Stimulated activated naive CD8-positive, alpha-beta T cell treated with anti-CD3 and anti-CD28 coated beads, Interleukin-15, amount 100 ng/mL, for 72 hours (primary cell): ENCODE measurements around the gene CEMIP.

Source experiments
- ATAC-seq: fragments of 150-1000 bp; cut with Tn5 transposase; 2 replicates; pipeline ENCODE4 v1.10.0; 2021; ENCODE audit warnings: mild to moderate bottlenecking, moderate library complexity
- DNase-seq, 2 donors: peaks; one replicate each; pipeline ENCODE4 v3.0.0; 2021 to 2022
- H3K27ac Mint-ChIP-seq, 2 donors: one replicate each; pipeline ENCODE4 v1.8.0; 2022; ENCODE audit warnings: mild to moderate bottlenecking in 2 of 2, mixed read lengths in 2 of 2, moderate library complexity in 2 of 2
- H3K27me3 Mint-ChIP-seq: one replicate; pipeline ENCODE4 v1.8.0; 2022; ENCODE audit warnings: mixed read lengths
- H3K4me1 Mint-ChIP-seq: one replicate; pipeline ENCODE4 v1.8.0; 2022; ENCODE audit warnings: mild to moderate bottlenecking, mixed read lengths
- H3K4me3 Mint-ChIP-seq, 2 donors: one replicate each; pipeline ENCODE4 v1.8.0; 2022; ENCODE audit warnings: mild to moderate bottlenecking in 2 of 2, mixed read lengths in 2 of 2, moderate library complexity in 1 of 2
- H3K9me3 Mint-ChIP-seq, 2 donors: one replicate each; pipeline ENCODE4 v1.8.0; 2022; ENCODE audit warnings: mixed read lengths in 2 of 2

Gene CEMIP

DNA sequence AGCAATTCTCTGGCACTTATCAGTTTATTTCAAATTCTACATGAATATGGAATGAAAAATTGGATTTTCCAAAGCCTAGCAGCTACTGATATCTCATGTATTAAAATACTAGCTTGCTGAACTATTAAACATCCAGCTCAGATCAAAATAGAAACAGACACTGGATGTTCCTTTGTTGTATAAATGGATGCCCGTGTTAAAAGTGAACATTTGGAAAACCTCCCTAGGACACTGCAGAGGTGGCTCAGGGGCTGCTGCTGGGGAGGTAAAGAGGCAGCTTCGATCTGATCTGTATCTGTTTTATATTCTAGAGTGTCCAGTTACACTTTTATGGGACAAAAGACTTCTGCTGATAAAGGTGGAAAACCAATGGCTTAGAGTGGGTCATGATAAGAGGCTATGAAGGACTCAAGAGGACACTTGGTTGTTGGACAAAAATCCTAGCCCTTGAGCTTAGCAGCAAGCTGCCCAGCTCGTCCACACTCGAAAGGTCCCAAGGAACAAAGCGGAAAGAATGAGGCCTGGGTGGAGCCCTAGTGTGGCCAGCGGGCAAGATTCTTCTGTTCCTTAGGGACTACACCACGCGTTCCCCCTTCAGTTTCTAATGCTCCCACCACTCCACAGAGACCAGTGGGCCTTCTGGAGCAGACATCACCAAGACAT, 200.5 kb downstream of the CEMIP start:
- Mint-ChIP-seq H3K27ac (peak overlapping the region in 1 of 2 donors; percentile 20), H3K4me3 (no peak overlapping the region), H3K27me3 (no peaks in the 10 kb centered on the region), H3K4me1 (peaks cover 68% of the 10 kb centered on the region), H3K9me3 (no peaks in the 10 kb centered on the region)
- no peak for DNase-seq
- ATAC-seq: no peak

DNA sequence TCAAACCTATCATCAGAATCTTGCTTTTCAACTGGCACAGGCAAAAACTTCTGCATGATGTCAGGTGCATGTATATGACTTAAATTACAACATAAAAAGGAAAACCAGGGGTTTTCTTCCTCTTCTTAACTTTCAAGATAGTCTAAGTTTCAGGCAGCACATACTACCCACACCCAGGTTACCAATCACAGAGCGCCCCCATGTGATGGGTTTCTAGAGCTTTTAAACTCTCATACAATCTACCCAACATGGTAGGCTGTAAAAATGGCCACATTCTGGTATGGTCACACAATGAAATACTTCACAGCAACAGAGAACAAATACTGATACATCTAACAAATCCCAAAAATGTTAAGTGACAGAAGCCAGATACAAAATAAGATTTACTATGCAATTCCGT, 203.0 kb downstream of the CEMIP start:
- H3K27ac Mint-ChIP-seq: no peak overlapping the region
- peaks cover 70% of the 10 kb centered on the region for H3K4me1 Mint-ChIP-seq
- no peak overlapping the region for H3K4me3 Mint-ChIP-seq
- H3K27me3 Mint-ChIP-seq: no peaks in the 10 kb centered on the region
- ATAC-seq (no peak), DNase-seq (no peak)
- no peaks in the 10 kb centered on the region for H3K9me3 Mint-ChIP-seq

GRCh38 chr15:80982839-80983238, 203.7 kb downstream of the CEMIP start:
- H3K27ac Mint-ChIP-seq: peak overlapping the region in 1 of 2 donors; percentile 60
- no peak overlapping the region for H3K4me3 Mint-ChIP-seq
- DNase-seq: no peak
- H3K4me1 Mint-ChIP-seq: peaks cover 67% of the 10 kb centered on the region
- H3K27me3 Mint-ChIP-seq: no peaks in the 10 kb centered on the region
- no peak for ATAC-seq
- H3K9me3 Mint-ChIP-seq: no peaks in the 10 kb centered on the region

DNA sequence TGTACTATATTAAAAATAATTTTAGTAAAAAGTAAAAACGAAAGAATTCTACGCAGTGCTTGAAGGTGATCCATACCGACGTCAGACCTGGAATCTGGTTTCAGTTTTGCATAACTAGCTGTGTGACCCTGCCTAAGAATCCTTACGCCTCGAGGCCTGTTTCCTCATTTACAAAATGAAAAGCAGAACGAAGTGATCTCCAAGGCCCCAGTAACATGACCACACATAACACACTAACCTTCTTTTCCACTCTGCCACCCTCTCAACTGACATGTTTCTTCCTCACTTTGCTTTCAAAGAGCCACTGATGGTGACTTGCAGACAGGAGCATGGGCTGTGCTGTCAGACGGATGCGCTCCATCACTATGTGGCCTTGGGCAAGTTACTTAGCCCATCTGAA, 205.7 kb downstream of the CEMIP start:
- Mint-ChIP-seq H3K4me3 (peak overlapping the region in 1 of 2 donors; percentile 2), H3K4me1 (peaks cover 64% of the 10 kb centered on the region)
- no peak for ATAC-seq

GRCh38 chr15:80985981-80986380, 206.8 kb downstream of the CEMIP start:
- Mint-ChIP-seq H3K9me3 (no peaks in the 10 kb centered on the region), H3K4me3 (no peak overlapping the region), H3K27me3 (no peaks in the 10 kb centered on the region), H3K4me1 (peaks cover 66% of the 10 kb centered on the region), H3K27ac (no peak overlapping the region)
- DNase-seq: no peak
- ATAC-seq: no peak

More for the DNA sequence above, 205.7 kb downstream of the CEMIP start:
- H3K9me3 Mint-ChIP-seq: no peaks in the 10 kb centered on the region
- no peak for DNase-seq
- peak overlapping the region in 1 of 2 donors; percentile 62 for H3K27ac Mint-ChIP-seq
- H3K27me3 Mint-ChIP-seq: no peaks in the 10 kb centered on the region

DNA sequence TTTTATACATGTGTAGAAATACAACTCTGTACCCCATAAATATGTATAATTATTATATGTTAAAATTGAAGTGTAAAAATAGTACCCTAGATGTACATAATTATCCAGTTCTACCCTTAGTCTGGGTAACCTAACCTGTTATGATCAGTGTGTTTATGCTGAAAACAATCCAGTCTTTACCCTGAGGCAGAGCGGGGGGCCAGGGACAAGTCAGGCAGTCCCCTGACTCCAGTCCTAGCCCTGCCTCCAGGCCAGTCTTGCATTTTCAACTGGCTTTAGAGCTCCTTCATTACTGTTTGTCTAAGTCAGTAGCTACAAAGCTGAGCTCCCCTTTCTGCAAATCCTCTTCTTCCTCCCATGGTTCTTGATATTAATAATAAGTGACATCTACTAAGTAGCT, 207.3 kb downstream of the CEMIP start:
- H3K4me3 Mint-ChIP-seq: peak overlapping the region in 1 of 2 donors; percentile 28

GRCh38 chr15:80988148-80988796, 209.1 kb downstream of the CEMIP start:
- Mint-ChIP-seq H3K27ac (peak overlapping the region in 1 of 2 donors; percentile 98), H3K27me3 (no peaks in the 10 kb centered on the region), H3K4me3 (peak overlapping the region; percentile 96 to 97), H3K4me1 (peaks cover 66% of the 10 kb centered on the region), H3K9me3 (no peaks in the 10 kb centered on the region)
- no peak for DNase-seq
- no peak for ATAC-seq

More for the DNA sequence above, 207.3 kb downstream of the CEMIP start:
- H3K9me3 Mint-ChIP-seq: no peaks in the 10 kb centered on the region
- DNase-seq (no peak), ATAC-seq (no peak)
- no peaks in the 10 kb centered on the region for H3K27me3 Mint-ChIP-seq
- peaks cover 71% of the 10 kb centered on the region for H3K4me1 Mint-ChIP-seq
- no peak overlapping the region for H3K27ac Mint-ChIP-seq

DNA sequence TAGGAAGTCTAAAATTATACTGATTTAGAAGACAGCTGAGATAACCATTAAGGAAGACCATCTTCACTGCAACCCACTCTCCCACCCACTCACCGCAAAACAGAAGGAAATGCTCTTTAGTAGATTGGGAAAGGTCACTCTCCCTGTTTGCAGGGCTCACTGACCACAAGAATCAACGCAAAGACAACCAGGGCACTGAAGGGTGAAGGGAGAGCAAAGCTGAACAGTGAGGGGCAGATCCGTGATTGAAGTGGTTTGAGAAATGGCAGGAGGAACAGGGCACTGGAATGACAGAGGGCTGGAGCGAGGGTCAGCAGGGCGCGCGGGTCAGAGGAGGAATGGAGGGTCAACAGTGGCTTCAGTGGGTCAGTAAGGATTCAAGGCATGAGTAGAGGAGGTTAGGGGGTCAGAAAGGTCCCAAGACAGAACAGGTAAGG, 209.9 kb downstream of the CEMIP start:
- Mint-ChIP-seq H3K4me3 (peak overlapping the region; percentile 96 to 97), H3K27ac (peak overlapping the region; percentile 98 to 99), H3K27me3 (no peaks in the 10 kb centered on the region), H3K4me1 (peaks cover 60% of the 10 kb centered on the region), H3K9me3 (no peaks in the 10 kb centered on the region)
- ATAC-seq: peak; percentile 1
- no peak for DNase-seq

GRCh38 chr15:80989518-80990478, 210.6 kb downstream of the CEMIP start, which contains the start of gene MESD:
Gene MESD, minus strand, starts transcription at chr15:80989819. Its CDS starts 28 bp downstream, at chr15:80989791.
- no peaks in the 10 kb centered on the region for H3K27me3 Mint-ChIP-seq
- ATAC-seq (peak; percentile 99), DNase-seq (peak; percentile 93 to 95)
- H3K27ac Mint-ChIP-seq: peak within 1 kb of the TSS; percentile 98 to 99
- no peaks in the 10 kb centered on the region for H3K9me3 Mint-ChIP-seq
- H3K4me3 Mint-ChIP-seq: peak within 1 kb of the TSS; percentile 96 to 97
- peaks cover 53% of the 10 kb centered on the region for H3K4me1 Mint-ChIP-seq

DNA sequence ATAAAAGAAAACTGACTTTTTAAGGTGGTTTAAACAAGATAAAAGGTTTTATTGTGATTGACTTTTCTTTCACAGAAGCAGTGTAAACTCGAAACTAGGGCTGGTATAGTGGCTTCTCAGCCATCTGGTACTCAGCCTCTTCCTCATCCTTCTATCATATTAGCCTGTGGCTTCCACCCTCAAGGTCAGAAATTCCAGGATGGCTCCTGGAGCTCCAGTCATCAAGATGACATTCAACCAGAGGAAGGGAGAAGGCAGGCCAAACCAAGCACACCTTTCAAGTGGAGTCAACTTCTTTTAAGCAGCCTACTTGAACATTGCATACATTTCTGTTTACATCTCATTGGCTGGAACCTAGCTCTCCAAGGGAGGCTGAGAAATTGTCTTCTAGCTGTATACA, 211.8 kb downstream of the CEMIP start:
- Mint-ChIP-seq H3K27me3 (no peaks in the 10 kb centered on the region), H3K4me1 (peaks cover 44% of the 10 kb centered on the region), H3K9me3 (no peaks in the 10 kb centered on the region), H3K4me3 (no peak overlapping the region), H3K27ac (no peak overlapping the region)
- no peak for DNase-seq
- no peak for ATAC-seq

GRCh38 chr15:80991421-80991820, 212.3 kb downstream of the CEMIP start:
- peaks cover 43% of the 10 kb centered on the region for H3K4me1 Mint-ChIP-seq
- no peaks in the 10 kb centered on the region for H3K27me3 Mint-ChIP-seq
- H3K4me3 Mint-ChIP-seq: no peak overlapping the region
- H3K9me3 Mint-ChIP-seq: no peaks in the 10 kb centered on the region
- H3K27ac Mint-ChIP-seq: no peak overlapping the region
- DNase-seq (no peak), ATAC-seq (peak; percentile 33)

GRCh38 chr15:80992006-80992405, 212.8 kb downstream of the CEMIP start:
- no peak for ATAC-seq

DNA sequence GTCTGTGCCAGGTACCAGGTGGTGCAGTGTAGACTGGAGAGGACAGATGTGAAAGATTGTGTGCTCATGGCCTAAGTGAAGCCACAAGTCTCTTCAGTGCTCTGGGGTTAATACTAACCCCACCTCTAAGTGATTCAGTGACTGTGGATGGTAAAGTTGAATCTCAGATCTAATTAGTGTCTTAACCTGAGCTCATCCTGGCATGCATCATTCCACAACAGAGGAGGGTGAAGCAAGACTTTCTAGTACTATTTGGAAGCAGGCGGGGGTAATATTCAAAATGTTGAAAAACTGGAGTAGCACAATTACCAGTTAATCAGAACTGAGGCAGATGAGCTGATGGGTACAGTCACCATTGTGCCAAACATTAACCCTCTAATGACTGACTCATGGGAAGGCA, 213.3 kb downstream of the CEMIP start:
- Mint-ChIP-seq H3K27ac (no peak overlapping the region), H3K27me3 (no peaks in the 10 kb centered on the region), H3K4me1 (peaks cover 34% of the 10 kb centered on the region), H3K9me3 (no peaks in the 10 kb centered on the region), H3K4me3 (no peak overlapping the region)
- DNase-seq: no peak
- no peak for ATAC-seq

More at GRCh38 chr15:80992006-80992405, 212.8 kb downstream of the CEMIP start:
- H3K4me1 Mint-ChIP-seq: peaks cover 37% of the 10 kb centered on the region
- no peaks in the 10 kb centered on the region for H3K27me3 Mint-ChIP-seq
- no peak overlapping the region for H3K4me3 Mint-ChIP-seq
- no peak for DNase-seq
- H3K9me3 Mint-ChIP-seq: no peaks in the 10 kb centered on the region
- H3K27ac Mint-ChIP-seq: no peak overlapping the region

GRCh38 chr15:80996247-80996646, 217.1 kb downstream of the CEMIP start:
- DNase-seq: no peak

DNA sequence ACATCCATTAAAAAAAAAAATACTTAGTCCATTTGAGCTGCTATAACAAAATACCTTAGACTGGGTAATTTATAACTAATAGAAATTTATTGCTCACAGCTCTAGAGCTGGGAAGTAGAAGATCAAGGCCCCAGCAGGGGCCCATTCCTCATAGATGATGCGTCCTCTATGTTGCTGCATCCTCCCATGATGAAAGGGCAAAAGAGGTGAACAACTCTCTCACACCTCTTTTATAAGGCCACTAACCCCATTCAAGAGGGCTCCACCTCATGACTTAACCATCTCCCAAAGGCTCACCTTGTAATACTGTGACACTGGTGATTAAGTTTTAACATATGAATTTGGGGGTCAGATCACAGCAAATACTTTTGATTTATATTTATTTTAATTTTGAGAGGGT, 218.5 kb downstream of the CEMIP start:
- no peaks in the 10 kb centered on the region for H3K27me3 Mint-ChIP-seq
- H3K4me3 Mint-ChIP-seq: no peak overlapping the region
- no peak overlapping the region for H3K27ac Mint-ChIP-seq
- DNase-seq: no peak
- no peaks in the 10 kb centered on the region for H3K9me3 Mint-ChIP-seq
- H3K4me1 Mint-ChIP-seq: peaks cover 28% of the 10 kb centered on the region
- no peak for ATAC-seq

More at GRCh38 chr15:80996247-80996646, 217.1 kb downstream of the CEMIP start:
- no peak for ATAC-seq
- Mint-ChIP-seq H3K27me3 (no peaks in the 10 kb centered on the region), H3K9me3 (no peaks in the 10 kb centered on the region), H3K4me3 (no peak overlapping the region), H3K4me1 (peaks cover 35% of the 10 kb centered on the region), H3K27ac (no peak overlapping the region)
